Mesendoderm (in vitro differentiated cells): Measurements from ENCODE around the gene CCDC142.

Source experiments
- DNase-seq: peaks from one replicate; pipeline ENCODE4 v3.0.0; 2013
- H2AK5ac ChIP-seq: 2 replicates; pipeline ENCODE4 v1.6.1; 2013; ENCODE audit warnings: low read length, inconsistent platforms
- H2BK120ac ChIP-seq: 2 replicates; pipeline ENCODE4 v1.6.1; 2013; ENCODE audit warnings: low read depth, mild to moderate bottlenecking, low read length, moderate library complexity, mixed read lengths
- H2BK15ac ChIP-seq: replicated peaks from 2 replicates; pipeline ENCODE4 v1.6.1; 2013; ENCODE audit warnings: low read depth, mild to moderate bottlenecking, moderate library complexity
- H2BK5ac ChIP-seq: 2 replicates; pipeline ENCODE4 v1.6.1; 2013; ENCODE audit warnings: low read length, inconsistent platforms
- H3K18ac ChIP-seq: 2 replicates; pipeline ENCODE4 v1.6.1; 2013; ENCODE audit warnings: mild to moderate bottlenecking, low read length, mixed read lengths
- H3K23ac ChIP-seq: one replicate; pipeline ENCODE4 v1.6.1; 2013; ENCODE audit warnings: low read length
- H3K27ac ChIP-seq: 2 replicates; pipeline ENCODE4 v1.5.1; 2013; ENCODE audit warnings: low read depth, mild to moderate bottlenecking, inconsistent platforms, low read length, moderate library complexity
- H3K27me3 ChIP-seq: 2 replicates; pipeline ENCODE4 v1.6.1; 2013; ENCODE audit warnings: low read length, control low read depth, mild to moderate bottlenecking, inconsistent platforms; ENCODE audit not compliant: insufficient read depth, poor library complexity
- H3K36me3 ChIP-seq: 2 replicates; pipeline ENCODE4 v1.6.1; 2013; ENCODE audit warnings: low read length, inconsistent platforms; ENCODE audit not compliant: control insufficient read depth, insufficient read depth
- H3K4ac ChIP-seq: one replicate; pipeline ENCODE4 v1.6.1; 2013; ENCODE audit warnings: low read depth, mild to moderate bottlenecking, low read length, moderate library complexity
- H3K4me1 ChIP-seq: 2 replicates; pipeline ENCODE4 v1.6.1; 2013; ENCODE audit warnings: low read depth, low read length, inconsistent platforms; ENCODE audit not compliant: control insufficient read depth
- H3K4me2 ChIP-seq: 2 replicates; pipeline ENCODE4 v1.6.1; 2013; ENCODE audit warnings: low read length
- H3K4me3 ChIP-seq: 2 replicates; pipeline ENCODE4 v1.5.1; 2013; ENCODE audit warnings: mild to moderate bottlenecking, low read length
- H3K56ac ChIP-seq: one replicate; pipeline ENCODE4 v1.6.1; 2013; ENCODE audit warnings: low read length
- H3K79me1 ChIP-seq: 2 replicates; pipeline ENCODE4 v1.6.1; 2013; ENCODE audit warnings: low read length, inconsistent platforms
- H3K79me2 ChIP-seq: 2 replicates; pipeline ENCODE4 v1.6.1; 2013; ENCODE audit warnings: mild to moderate bottlenecking, low read length; ENCODE audit not compliant: control insufficient read depth, insufficient read depth
- H3K9ac ChIP-seq: 2 replicates; pipeline ENCODE4 v1.6.1; 2013; ENCODE audit warnings: low read length, inconsistent platforms
- H4K5ac ChIP-seq: one replicate; pipeline ENCODE4 v1.6.1; 2013; ENCODE audit warnings: low read length
- H4K8ac ChIP-seq: one replicate; pipeline ENCODE4 v1.6.1; 2013; ENCODE audit warnings: low read depth, mild to moderate bottlenecking, control low read depth, low read length, moderate library complexity
- WGBS: extraction: QIAGEN DNeasy Blood & Tissue Kit; methylation state at CpG from one replicate; pipeline ENCODE4 v1.1.7; 2013; ENCODE audit warnings: low lambda C conversion rate, missing lambda C conversion rate; ENCODE audit not compliant: insufficient coverage; ENCODE audit errors: extremely low coverage; 5-methylcytosine and 5-hydroxymethylcytosine counted together

CCDC142 gene

GRCh38 chr2:74493546-74493945, 10.7 kb upstream of the CCDC142 start:
- Histone ChIP-seq H3K4ac (no peak overlapping the region), H3K27ac (no peak overlapping the region), H3K79me1 (no peaks in the 10 kb centered on the region), H4K8ac (no peak overlapping the region), H2AK5ac (no peak overlapping the region), H3K9ac (no peak overlapping the region), H3K56ac (no peak overlapping the region), H3K4me1 (peaks cover 1% of the 10 kb centered on the region), H3K4me3 (no peak overlapping the region), H3K27me3 (peaks cover 21% of the 10 kb centered on the region), H2BK120ac (no peak overlapping the region), H3K4me2 (no peak overlapping the region), H4K5ac (no peak overlapping the region), H3K79me2 (no peaks in the 10 kb centered on the region), H3K18ac (no peak overlapping the region), H2BK5ac (no peak overlapping the region), H3K23ac (no peak overlapping the region), H3K36me3 (peaks cover 8% of the 10 kb centered on the region), H2BK15ac (no peak overlapping the region)
- no CpG with 5 or more reads among the region's 3 CpGs for WGBS
- no peak for DNase-seq

- no peak overlapping the region for H4K8ac ChIP-seq
- no peak overlapping the region for H2BK5ac ChIP-seq
- H3K23ac ChIP-seq, result no peak overlapping the region
- no peak for DNase-seq
- no peak overlapping the region for H2BK120ac ChIP-seq
- H3K79me1 ChIP-seq, result no peaks in the 10 kb centered on the region
- no peak overlapping the region for H3K4ac ChIP-seq
- H3K27ac ChIP-seq, result no peak overlapping the region
- peaks cover 5% of the 10 kb centered on the region for H3K27me3 ChIP-seq
- no peak overlapping the region for H3K56ac ChIP-seq
- WGBS, result no CpG with 5 or more reads among the region's 12 CpGs
- no peak overlapping the region for H2AK5ac ChIP-seq
- no peak overlapping the region for H3K18ac ChIP-seq
- H3K36me3 ChIP-seq, result peaks cover 8% of the 10 kb centered on the region
- no peaks in the 10 kb centered on the region for H3K4me1 ChIP-seq
- no peak overlapping the region for H2BK15ac ChIP-seq
- no peak overlapping the region for H3K9ac ChIP-seq
- H3K4me2 ChIP-seq, result no peak overlapping the region
- no peak overlapping the region for H3K4me3 ChIP-seq
- no peaks in the 10 kb centered on the region for H3K79me2 ChIP-seq
- H4K5ac ChIP-seq, result no peak overlapping the region
These were observed 9.1 kb upstream of the CCDC142 start for GRCh38 chr2:74491648-74492544.

- WGBS, result no CpG with 5 or more reads among the region's 9 CpGs
- H3K4ac ChIP-seq, result no peak overlapping the region
These were observed 7.1 kb upstream of the CCDC142 start for GRCh38 chr2:74489906-74490305.

GRCh38 chr2:74488643-74489481, 6.1 kb upstream of the CCDC142 start:
- no peak overlapping the region for H3K27ac ChIP-seq
- no peaks in the 10 kb centered on the region for H3K79me1 ChIP-seq
- no peak overlapping the region for H2BK120ac ChIP-seq
- H3K23ac ChIP-seq, result no peak overlapping the region
- H3K36me3 ChIP-seq, result peaks cover 8% of the 10 kb centered on the region
- H3K27me3 ChIP-seq, result no peaks in the 10 kb centered on the region
- H3K4ac ChIP-seq, result no peak overlapping the region
- no peak overlapping the region for H2BK15ac ChIP-seq
- no peak overlapping the region for H3K18ac ChIP-seq
- H3K9ac ChIP-seq, result no peak overlapping the region
- DNase-seq, result no peak
- no peaks in the 10 kb centered on the region for H3K79me2 ChIP-seq
- no peak overlapping the region for H3K4me2 ChIP-seq
- no peak overlapping the region for H4K8ac ChIP-seq
- H2AK5ac ChIP-seq, result no peak overlapping the region
- no peaks in the 10 kb centered on the region for H3K4me1 ChIP-seq
- H4K5ac ChIP-seq, result no peak overlapping the region
- H3K4me3 ChIP-seq, result no peak overlapping the region
- H2BK5ac ChIP-seq, result no peak overlapping the region
- no CpG with 5 or more reads among the region's 9 CpGs for WGBS
- no peak overlapping the region for H3K56ac ChIP-seq

More at GRCh38 chr2:74489906-74490305, 7.1 kb upstream of the CCDC142 start:
- Histone ChIP-seq H3K27ac (no peak overlapping the region), H2BK15ac (no peak overlapping the region), H3K9ac (no peak overlapping the region), H3K23ac (no peak overlapping the region), H3K4me2 (no peak overlapping the region), H3K36me3 (peaks cover 8% of the 10 kb centered on the region), H3K18ac (no peak overlapping the region), H2BK5ac (no peak overlapping the region), H2AK5ac (no peak overlapping the region), H2BK120ac (no peak overlapping the region), H4K8ac (no peak overlapping the region), H3K79me1 (no peaks in the 10 kb centered on the region), H3K79me2 (no peaks in the 10 kb centered on the region), H3K4me3 (no peak overlapping the region), H3K56ac (no peak overlapping the region), H3K4me1 (no peaks in the 10 kb centered on the region), H4K5ac (no peak overlapping the region), H3K27me3 (no peaks in the 10 kb centered on the region)
- no peak for DNase-seq

GRCh38 chr2:74486141-74486540, 3.3 kb upstream of the CCDC142 start:
- Histone ChIP-seq H3K79me2 (no peaks in the 10 kb centered on the region), H3K27ac (no peak overlapping the region), H2BK5ac (no peak overlapping the region), H2AK5ac (no peak overlapping the region), H4K5ac (no peak overlapping the region), H3K23ac (no peak overlapping the region), H2BK15ac (no peak overlapping the region), H3K4ac (no peak overlapping the region), H3K27me3 (no peaks in the 10 kb centered on the region), H3K4me1 (no peaks in the 10 kb centered on the region), H3K4me2 (no peak overlapping the region), H3K18ac (no peak overlapping the region), H3K9ac (no peak overlapping the region), H3K79me1 (peaks cover 7% of the 10 kb centered on the region), H3K56ac (no peak overlapping the region), H4K8ac (no peak overlapping the region), H2BK120ac (no peak overlapping the region), H3K4me3 (no peak overlapping the region), H3K36me3 (peaks cover 2% of the 10 kb centered on the region)
- DNase-seq, result no peak
- no CpG with 5 or more reads among the region's 2 CpGs for WGBS
